LNCaP clone FGC (cell line): ENCODE results near the gene SP100.

Experiments used
- DNase-seq: peaks from one replicate; pipeline ENCODE4 v3.0.0-alpha.2; 2011; ENCODE audit warnings: low read depth
- H3K4me3 ChIP-seq: 2 replicates; pipeline ENCODE4 v1.5.1; 2011; ENCODE audit warnings: mild to moderate bottlenecking, low read depth, low read length, control low read depth
- TF ChIP-seq, protein P1 (sequence below): IDR thresholded peaks from 2 replicates; pipeline ENCODE4 v1.5.1; 2012; ENCODE audit warnings: mild to moderate bottlenecking; ENCODE audit not compliant: control insufficient read depth, insufficient read depth; ENCODE audit errors: extremely low read depth

Gene SP100

GRCh38 chr2:230457073-230457768 is 41.2 kb downstream of the SP100 start:
- no peak overlapping the region for H3K4me3 ChIP-seq
- no peak for DNase-seq
- TF ChIP-seq, protein P1, sequence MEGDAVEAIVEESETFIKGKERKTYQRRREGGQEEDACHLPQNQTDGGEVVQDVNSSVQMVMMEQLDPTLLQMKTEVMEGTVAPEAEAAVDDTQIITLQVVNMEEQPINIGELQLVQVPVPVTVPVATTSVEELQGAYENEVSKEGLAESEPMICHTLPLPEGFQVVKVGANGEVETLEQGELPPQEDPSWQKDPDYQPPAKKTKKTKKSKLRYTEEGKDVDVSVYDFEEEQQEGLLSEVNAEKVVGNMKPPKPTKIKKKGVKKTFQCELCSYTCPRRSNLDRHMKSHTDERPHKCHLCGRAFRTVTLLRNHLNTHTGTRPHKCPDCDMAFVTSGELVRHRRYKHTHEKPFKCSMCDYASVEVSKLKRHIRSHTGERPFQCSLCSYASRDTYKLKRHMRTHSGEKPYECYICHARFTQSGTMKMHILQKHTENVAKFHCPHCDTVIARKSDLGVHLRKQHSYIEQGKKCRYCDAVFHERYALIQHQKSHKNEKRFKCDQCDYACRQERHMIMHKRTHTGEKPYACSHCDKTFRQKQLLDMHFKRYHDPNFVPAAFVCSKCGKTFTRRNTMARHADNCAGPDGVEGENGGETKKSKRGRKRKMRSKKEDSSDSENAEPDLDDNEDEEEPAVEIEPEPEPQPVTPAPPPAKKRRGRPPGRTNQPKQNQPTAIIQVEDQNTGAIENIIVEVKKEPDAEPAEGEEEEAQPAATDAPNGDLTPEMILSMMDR, result no peak

DNA sequence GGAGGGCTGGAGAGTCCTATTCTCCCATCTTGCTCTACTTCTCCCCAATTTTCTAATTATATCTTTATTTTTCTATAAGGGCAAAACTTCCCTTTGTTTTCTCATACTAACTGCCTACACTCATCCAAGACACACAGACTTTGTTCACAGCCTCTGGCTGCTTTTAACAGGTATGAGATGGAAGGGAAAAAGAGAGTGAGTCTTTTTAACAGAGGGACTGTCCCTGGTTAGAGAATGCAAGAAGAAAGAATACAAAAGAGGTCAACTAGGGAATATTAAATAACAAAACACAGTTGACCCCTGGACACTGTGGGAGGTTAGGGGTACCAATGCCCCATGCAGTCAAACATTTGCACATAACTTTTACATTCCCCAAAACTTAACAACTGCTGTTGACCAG is 41.8 kb downstream of the SP100 start:
- no peak overlapping the region for H3K4me3 ChIP-seq
- DNase-seq, result no peak
- TF ChIP-seq, protein P1, result no peak

- TF ChIP-seq, protein P1, result no peak
- no peak for DNase-seq
Measured at GRCh38 chr2:230459216-230459615, 43.2 kb downstream of the SP100 start.

GRCh38 chr2:230471074-230471473 is 55.1 kb downstream of the SP100 start:
- H3K4me3 ChIP-seq, result no peak overlapping the region
- TF ChIP-seq, protein P1, result no peak
- no peak for DNase-seq

More at GRCh38 chr2:230459216-230459615, 43.2 kb downstream of the SP100 start:
- no peak overlapping the region for H3K4me3 ChIP-seq

DNA sequence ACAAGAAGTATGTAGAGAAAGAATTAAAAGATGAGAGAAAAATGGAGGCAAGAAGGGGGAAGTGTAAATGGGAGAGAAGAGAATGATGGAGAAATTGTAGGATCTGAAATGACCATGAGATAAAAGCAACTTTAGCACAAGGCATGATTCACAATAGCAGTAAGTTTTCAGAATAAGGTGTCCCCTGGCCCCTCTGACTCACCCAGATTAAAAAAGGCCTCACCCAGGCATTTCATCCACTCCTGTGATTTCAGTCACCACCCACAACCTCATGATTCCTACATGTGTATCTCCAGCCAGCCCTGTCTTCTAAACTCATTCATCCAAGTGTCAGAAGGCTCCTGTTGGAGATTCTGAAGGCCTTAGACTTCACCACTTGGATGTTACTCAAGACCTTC is 56.6 kb downstream of the SP100 start:
- DNase-seq, result no peak
- H3K4me3 ChIP-seq, result no peak overlapping the region
- TF ChIP-seq, protein P1, result no peak

DNA sequence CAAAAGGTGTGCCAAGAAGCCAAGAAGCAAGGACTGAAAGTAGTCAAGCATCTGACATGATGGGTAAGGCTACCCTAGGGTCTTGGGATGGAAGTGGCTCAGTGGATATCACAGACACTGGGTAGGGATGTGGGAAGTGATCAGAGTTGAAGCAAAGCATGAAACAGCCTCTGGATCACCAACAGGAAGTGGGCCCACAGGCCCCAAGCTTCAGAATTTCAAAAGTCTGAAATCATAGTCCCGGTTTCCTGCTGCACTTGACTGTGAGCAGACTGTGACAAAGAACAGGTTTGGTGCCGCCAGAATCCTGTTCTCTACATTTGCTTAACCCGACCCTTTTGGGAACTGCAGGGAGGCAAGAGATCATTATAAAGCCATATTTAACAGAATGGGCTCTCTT is 57.4 kb downstream of the SP100 start:
- DNase-seq, result no peak
- no peak overlapping the region for H3K4me3 ChIP-seq
- TF ChIP-seq, protein P1, result no peak

GRCh38 chr2:230475143-230475542 is 59.1 kb downstream of the SP100 start:
- DNase-seq, result no peak
- TF ChIP-seq, protein P1, result no peak
- H3K4me3 ChIP-seq, result no peak overlapping the region
